Dermis microvascular lymphatic vessel endothelial cell (primary cell): ENCODE measurements around the gene ARSG. TPM values are rescaled to one million over a fixed set of nuclear protein-coding genes. Genes with fewer than 3 reads are reported as not detected.
"Not testable (repeated sequence)": the region's sequence is repeated elsewhere in the genome, so short reads cannot be mapped to it uniquely, and the experiment has no call there.

ENCODE experiments used
- DNase-seq, 2 donors: peaks; one replicate each; pipeline versions ENCODE4 v3.0.0 to v3.0.0-alpha.2; 2010; ENCODE audit warnings: low read depth in 2 of 2
- total RNA-seq: library from RNA; depleted of rRNA; stranded (reverse); fragments of >200 nt; gene quantifications from 2 replicates; pipeline ENCODE4 v1.2.1, GENCODE V29; 2014

ARSG gene
- total RNA-seq, 1 donor from 2014 or later = 1.5 TPM

DNA sequence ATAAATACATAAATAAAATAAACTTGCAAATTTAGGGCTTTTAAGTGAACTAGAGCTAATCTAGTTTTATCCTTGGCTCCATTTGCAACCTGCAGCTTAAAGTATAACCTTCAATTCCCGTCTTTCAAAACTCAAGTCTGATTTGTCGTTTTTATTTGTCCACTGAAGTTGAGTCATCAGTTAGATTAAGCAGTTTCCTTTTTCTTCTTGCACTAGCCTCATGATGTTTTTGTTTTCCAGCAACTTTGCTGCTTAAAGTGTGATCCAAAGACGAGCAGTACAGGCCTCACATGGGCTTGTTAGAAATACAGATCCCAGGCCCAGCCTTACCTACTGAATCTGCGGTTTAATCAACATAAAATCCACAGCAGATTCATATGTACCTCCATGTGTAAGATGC lies 13.8 kb downstream of the ARSG start:
- DNase-seq = peak in 1 of 2 donors; percentile 84

DNA sequence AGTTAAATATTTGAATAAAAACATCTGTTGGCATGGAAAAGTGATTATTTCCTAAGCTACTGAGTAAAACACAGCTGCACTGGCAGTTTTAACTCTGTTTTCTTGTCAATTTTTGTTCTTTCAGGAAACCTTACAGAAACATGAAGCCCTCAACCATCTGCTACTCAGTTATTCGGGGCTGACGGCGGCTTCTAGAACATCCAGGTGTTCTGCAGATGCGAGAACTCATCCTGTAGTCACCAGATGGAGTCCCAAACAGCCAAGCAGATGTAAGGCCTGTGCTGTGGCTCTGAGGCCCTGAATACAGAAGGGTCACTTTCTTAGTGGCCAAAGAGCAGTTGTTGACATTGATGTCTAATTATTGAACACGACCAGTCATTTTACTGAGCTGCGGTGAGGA lies 15.5 kb downstream of the ARSG start:
- DNase-seq = no peak

DNA sequence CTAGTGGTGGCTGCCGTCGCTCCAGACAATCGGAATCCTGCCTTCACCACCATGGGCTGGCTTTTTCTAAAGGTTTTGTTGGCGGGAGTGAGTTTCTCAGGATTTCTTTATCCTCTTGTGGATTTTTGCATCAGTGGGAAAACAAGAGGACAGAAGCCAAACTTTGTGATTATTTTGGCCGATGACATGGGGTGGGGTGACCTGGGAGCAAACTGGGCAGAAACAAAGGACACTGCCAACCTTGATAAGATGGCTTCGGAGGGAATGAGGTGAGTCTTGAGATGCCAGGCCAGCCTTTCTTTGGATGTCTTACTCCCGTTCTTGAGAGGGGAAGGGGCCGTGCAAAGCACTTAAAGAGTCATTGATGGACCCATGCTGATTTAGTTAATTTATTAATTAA lies 16.1 kb downstream of the ARSG start:
- DNase-seq = no peak

DNA sequence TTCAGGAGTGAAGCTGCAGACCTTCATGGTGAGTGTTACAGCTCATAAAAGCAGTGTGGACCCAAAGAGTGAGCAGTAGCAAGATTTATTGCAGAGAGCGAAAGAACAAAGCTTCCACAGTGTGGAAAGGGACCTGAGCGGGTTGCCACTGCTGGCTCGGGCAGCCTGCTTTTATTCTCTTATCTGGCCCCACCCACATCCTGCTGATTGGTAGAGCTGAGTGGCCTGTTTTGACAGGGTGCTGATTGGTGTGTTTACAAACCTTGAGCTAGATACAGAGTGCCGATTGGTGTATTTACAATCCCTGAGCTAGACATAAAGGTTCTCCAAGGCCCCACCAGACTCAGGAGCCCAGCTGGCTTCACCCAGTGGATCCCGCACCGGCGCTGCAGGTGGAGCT lies 17.2 kb downstream of the ARSG start:
- not testable (repeated sequence) for DNase-seq

GRCh38 chr17:68309066-68309670 lies 17.9 kb downstream of the ARSG start:
- DNase-seq = not testable (repeated sequence)

DNA sequence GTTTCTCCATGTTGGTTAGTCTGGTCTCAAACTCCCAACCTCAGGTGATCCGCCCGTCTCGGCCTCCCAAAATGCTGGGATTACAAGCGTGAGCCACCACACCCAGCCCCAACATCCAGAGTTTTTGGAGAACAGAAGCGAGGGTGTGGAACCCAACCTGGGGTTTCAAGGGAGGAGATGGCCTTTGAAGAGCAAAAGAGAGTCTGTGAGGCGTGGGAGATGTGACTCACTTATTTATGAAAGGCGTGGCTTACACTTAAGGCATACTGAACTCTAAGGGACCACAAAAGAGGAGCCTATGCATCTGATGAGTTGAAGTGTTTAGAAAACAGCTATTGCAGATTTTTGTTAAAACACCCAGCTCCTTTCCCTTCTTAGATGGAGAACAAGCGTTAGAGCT lies 18.9 kb downstream of the ARSG start:
- DNase-seq = no peak

- DNase-seq = no peak
These were observed 23.7 kb downstream of the ARSG start for GRCh38 chr17:68314916-68315535.

DNA sequence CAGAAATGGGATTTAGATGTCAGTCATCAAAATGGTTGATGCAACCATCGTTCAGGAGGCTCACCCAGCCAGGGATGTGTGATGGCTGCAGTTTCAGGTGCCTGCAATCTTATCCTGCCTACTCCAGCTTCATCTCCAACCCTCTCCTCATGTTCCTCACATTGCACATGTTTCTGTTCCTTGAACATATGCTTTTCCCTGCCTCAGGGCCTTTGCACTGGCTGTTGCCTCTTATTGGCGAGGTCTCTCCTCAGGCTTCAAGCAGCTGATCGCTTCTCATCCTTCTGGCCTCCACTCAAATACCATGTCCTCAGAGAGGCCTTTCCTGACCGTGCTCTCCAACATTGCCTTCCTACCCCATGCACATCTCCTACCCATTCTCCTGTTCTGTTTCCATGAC lies 24.6 kb downstream of the ARSG start:
- DNase-seq = no peak

GRCh38 chr17:68317458-68317857 lies 26.2 kb downstream of the ARSG start:
- DNase-seq = no peak

GRCh38 chr17:68318103-68318991 lies 27.1 kb downstream of the ARSG start:
- peak in 1 of 2 donors; percentile 84 for DNase-seq

GRCh38 chr17:68319410-68320162 lies 28.3 kb downstream of the ARSG start:
- no peak for DNase-seq

- no peak for DNase-seq
These were observed 29.1 kb downstream of the ARSG start for GRCh38 chr17:68320311-68320865.

DNA sequence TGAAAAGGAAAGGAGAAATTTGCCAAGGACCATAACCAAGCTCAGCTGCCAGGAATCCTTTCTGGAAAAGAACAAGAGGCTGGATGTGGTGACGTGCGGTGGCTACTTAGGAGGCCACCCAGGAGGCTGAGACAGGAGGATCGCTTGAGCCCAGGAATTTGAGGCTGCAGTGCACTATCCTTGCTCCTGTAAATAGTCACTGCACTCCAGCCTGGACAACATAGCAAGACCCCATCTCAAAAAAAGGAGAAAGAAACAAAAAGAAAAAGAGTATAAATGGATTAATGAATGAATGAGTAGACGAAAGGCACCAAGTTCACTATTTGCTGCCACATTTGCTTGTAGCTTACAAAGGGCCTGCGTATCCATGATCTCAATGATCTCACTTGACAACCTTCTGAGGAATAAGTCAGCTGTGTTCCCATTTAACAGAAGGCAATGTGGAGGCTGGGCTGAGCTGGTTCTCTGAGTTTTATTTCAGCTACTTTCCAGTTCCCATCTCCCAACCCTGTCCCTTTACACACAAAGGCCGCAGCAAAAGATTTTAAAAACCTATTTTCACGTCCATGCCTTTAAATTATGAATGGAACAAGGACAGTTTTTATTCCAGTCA lies 29.8 kb downstream of the ARSG start:
- DNase-seq = no peak

DNA sequence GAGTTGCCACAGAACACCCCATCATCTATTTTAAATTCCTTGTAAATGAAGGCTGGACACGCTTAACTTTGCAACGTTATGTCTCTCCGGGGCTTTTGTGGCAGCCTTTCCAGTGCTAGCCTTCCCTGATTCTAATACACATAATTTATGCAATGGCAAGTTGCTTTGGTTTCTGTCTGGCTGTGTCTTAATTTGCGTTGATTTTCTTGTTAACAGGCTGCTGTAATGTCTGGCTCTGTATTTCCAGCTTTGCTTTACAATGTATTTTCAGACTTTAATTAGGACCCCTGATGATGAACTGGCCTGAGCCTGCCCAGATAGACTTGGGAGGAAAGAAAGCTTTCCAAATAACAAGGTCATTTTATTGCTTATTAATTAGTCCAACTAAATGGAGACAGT lies 30.3 kb downstream of the ARSG start:
- DNase-seq = no peak

GRCh38 chr17:68322630-68323029 lies 31.3 kb downstream of the ARSG start:
- no peak for DNase-seq

GRCh38 chr17:68324114-68324513 lies 32.8 kb downstream of the ARSG start:
- DNase-seq = peak in 1 of 2 donors; percentile 83

- DNase-seq = no peak
These were observed 33.5 kb downstream of the ARSG start for GRCh38 chr17:68324654-68325336.

DNA sequence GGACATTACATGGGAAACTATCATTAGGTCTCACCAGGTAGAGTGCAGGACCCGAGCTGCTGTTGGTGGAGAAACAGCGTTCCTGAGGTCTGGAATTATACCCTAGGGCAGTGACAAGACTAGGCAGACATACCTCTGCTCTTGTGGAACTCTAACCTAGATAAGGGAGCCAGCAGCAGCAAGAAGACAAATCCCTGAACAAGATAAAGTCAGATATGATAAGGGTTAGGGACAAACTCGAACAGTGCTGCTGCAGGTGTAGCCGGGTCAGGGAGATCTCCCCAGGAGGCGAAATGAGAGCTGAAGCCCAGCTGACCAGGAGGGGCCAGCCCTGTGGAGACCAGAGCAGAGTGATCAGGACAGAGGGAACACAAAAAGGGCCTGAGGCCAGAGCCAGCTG lies 34.7 kb downstream of the ARSG start:
- no peak for DNase-seq

GRCh38 chr17:68326681-68327080 lies 35.4 kb downstream of the ARSG start:
- no peak for DNase-seq

DNA sequence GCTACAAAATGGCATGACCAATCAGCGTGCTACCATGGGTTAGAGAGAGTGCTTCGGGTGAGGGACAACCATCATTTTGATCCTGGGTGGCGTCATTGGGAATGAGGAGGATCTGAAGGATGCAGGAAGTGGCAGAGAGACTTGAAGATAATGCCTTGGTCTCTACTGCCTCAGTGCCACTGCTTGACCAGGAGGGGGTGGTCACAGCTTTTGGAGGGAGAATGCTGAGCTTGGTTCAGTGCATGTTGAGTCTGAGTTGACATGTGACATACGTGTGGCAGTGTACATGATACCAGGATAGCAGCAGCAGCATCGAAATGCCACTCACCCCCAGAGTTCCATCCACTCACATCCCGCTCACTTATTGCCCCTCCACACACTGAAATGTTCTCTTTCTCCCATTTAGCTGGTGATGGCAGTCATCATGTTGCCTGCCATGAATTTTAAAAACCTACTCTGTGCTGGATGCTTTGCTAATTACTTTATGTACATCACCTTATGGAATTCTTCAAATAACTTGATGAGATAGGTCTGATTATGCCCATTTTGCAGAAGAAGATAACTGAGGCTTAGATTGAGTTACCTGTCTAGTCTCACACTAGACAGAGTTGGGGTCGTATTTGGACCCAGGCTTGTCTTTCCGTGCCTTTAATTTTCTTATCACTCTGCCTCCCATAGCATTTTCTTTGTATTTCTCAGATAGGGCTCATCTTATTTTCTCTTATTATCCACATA lies 36.7 kb downstream of the ARSG start:
- DNase-seq = no peak
